DOHH2 (cell line): ENCODE data around the gene NXPH4.

Experiments used
- H3F3A ChIP-seq: fragments of 200-600 bp; sonication (generic), shearing (Covaris generic); 2 replicates; pipeline ENCODE4 v1.6.0; 2016; ENCODE audit warnings: antibody characterized with exemption, mild to moderate bottlenecking; ENCODE audit not compliant: control insufficient read depth, insufficient read depth
- H3K27ac ChIP-seq: fragments of 200-600 bp; sonication (generic); 2 replicates; pipeline ENCODE4 v1.5.1; 2014; ENCODE audit warnings: low read depth, mild to moderate bottlenecking, low read length, moderate library complexity
- H3K27me3 ChIP-seq: fragments of 200-600 bp; sonication (generic); 2 replicates; pipeline ENCODE4 v1.6.1; 2014; ENCODE audit warnings: mild to moderate bottlenecking, low read length, mixed read lengths; ENCODE audit not compliant: control insufficient read depth
- H3K36me3 ChIP-seq: fragments of 200-600 bp; sonication (generic); 2 replicates; pipeline ENCODE4 v1.6.1; 2014; ENCODE audit warnings: mild to moderate bottlenecking, low read length, moderate library complexity, mixed read lengths; ENCODE audit not compliant: control insufficient read depth
- H3K4me1 ChIP-seq: fragments of 200-600 bp; sonication (generic); 2 replicates; pipeline ENCODE4 v1.6.1; 2014; ENCODE audit warnings: mild to moderate bottlenecking, low read length, mixed read lengths; ENCODE audit not compliant: control insufficient read depth
- H3K4me2 ChIP-seq: fragments of 200-600 bp; sonication (generic); 2 replicates; pipeline ENCODE4 v1.6.0; 2014; ENCODE audit warnings: mild to moderate bottlenecking, low read length, moderate library complexity
- H3K4me3 ChIP-seq: fragments of 200-600 bp; sonication (generic); 2 replicates; pipeline ENCODE4 v1.5.1; 2014; ENCODE audit warnings: mild to moderate bottlenecking, low read length, mixed read lengths
- H3K79me2 ChIP-seq: fragments of 200-600 bp; sonication (generic); 2 replicates; pipeline ENCODE4 v1.6.1; 2014; ENCODE audit warnings: mild to moderate bottlenecking, low read length, mixed read lengths; ENCODE audit not compliant: control insufficient read depth
- H3K9me2 ChIP-seq: fragments of 200-600 bp; sonication (generic); replicated peaks from 2 replicates; pipeline ENCODE4 v1.6.1; 2014; ENCODE audit warnings: mild to moderate bottlenecking, low read length, mixed read lengths; ENCODE audit not compliant: control insufficient read depth
- H3K9me3 ChIP-seq: fragments of 200-600 bp; sonication (generic); 2 replicates; pipeline ENCODE4 v1.6.1; 2014; ENCODE audit warnings: antibody characterized with exemption, low read length, mixed read lengths; ENCODE audit not compliant: control insufficient read depth, insufficient read depth
- H4K20me1 ChIP-seq: fragments of 200-600 bp; sonication (generic); 2 replicates; pipeline ENCODE4 v1.6.0; 2014; ENCODE audit warnings: low read depth, mild to moderate bottlenecking, antibody characterized with exemption, low read length, moderate library complexity; ENCODE audit not compliant: control insufficient read depth, insufficient read depth
- CTCF ChIP-seq: fragments of 200-600 bp; sonication (generic); IDR thresholded peaks from one replicate; pipeline ENCODE4 v1.5.1; 2014; ENCODE audit warnings: antibody characterized with exemption, mild to moderate bottlenecking, low read depth, low read length; ENCODE audit not compliant: poor library complexity, severe bottlenecking
- EZH2phosphoT487 ChIP-seq: fragments of 200-600 bp; sonication (generic); IDR thresholded peaks from 2 replicates; pipeline ENCODE4 v1.6.1; 2017; ENCODE audit warnings: borderline replicate concordance, mild to moderate bottlenecking, antibody characterized with exemption, low read length, moderate library complexity, mixed read lengths

The NXPH4 gene

GRCh38 chr12:57242691-57243454 lies 26.3 kb downstream of the NXPH4 start:
- Histone ChIP-seq H3K4me1 (peaks cover 43% of the 10 kb centered on the region), H3K27ac (peak overlapping the region; percentile 98), H3F3A (peaks cover 21% of the 10 kb centered on the region), H3K36me3 (peaks cover 21% of the 10 kb centered on the region), H3K27me3 (no peaks in the 10 kb centered on the region), H3K9me3 (no peaks in the 10 kb centered on the region), H3K79me2 (peaks cover 17% of the 10 kb centered on the region), H3K4me3 (peak overlapping the region; percentile 87), H3K4me2 (peak overlapping the region; percentile 99), H4K20me1 (no peaks in the 10 kb centered on the region), H3K9me2 (no peaks in the 10 kb centered on the region)
- TF ChIP-seq EZH2phosphoT487, result no peak
- peak; percentile 89 for TF ChIP-seq CTCF

- H3K36me3 ChIP-seq, result peaks cover 21% of the 10 kb centered on the region
- H3K79me2 ChIP-seq, result peaks cover 20% of the 10 kb centered on the region
- peak overlapping the region; percentile 98 for H3K27ac ChIP-seq
- H4K20me1 ChIP-seq, result no peaks in the 10 kb centered on the region
- H3K27me3 ChIP-seq, result no peaks in the 10 kb centered on the region
- peaks cover 19% of the 10 kb centered on the region for H3F3A ChIP-seq
- no peaks in the 10 kb centered on the region for H3K9me2 ChIP-seq
- H3K4me3 ChIP-seq, result peak overlapping the region; percentile 87
- H3K4me2 ChIP-seq, result peak overlapping the region; percentile 99
- H3K4me1 ChIP-seq, result peaks cover 37% of the 10 kb centered on the region
- TF ChIP-seq EZH2phosphoT487, result no peak
- peak; percentile 88 for TF ChIP-seq CTCF
- no peaks in the 10 kb centered on the region for H3K9me3 ChIP-seq
These were observed 27.1 kb downstream of the NXPH4 start for GRCh38 chr12:57243521-57244311.

- Histone ChIP-seq H3K4me1 (peaks cover 35% of the 10 kb centered on the region), H3K27me3 (no peaks in the 10 kb centered on the region), H3K9me2 (no peaks in the 10 kb centered on the region), H4K20me1 (no peaks in the 10 kb centered on the region), H3K36me3 (peaks cover 21% of the 10 kb centered on the region), H3K27ac (0 out of 2 replicates have a peak overlapping the region, but pooled peaks have one; percentile 98), H3K4me2 (peak overlapping the region; percentile 99), H3K9me3 (no peaks in the 10 kb centered on the region), H3K79me2 (peaks cover 20% of the 10 kb centered on the region), H3F3A (peaks cover 19% of the 10 kb centered on the region), H3K4me3 (peak overlapping the region; percentile 87)
- TF ChIP-seq EZH2phosphoT487 (no peak), CTCF (no peak)
These were observed 27.7 kb downstream of the NXPH4 start for GRCh38 chr12:57244312-57244696.
